Measurements from ENCODE around the gene WHAMM.

The WHAMM gene

DNA sequence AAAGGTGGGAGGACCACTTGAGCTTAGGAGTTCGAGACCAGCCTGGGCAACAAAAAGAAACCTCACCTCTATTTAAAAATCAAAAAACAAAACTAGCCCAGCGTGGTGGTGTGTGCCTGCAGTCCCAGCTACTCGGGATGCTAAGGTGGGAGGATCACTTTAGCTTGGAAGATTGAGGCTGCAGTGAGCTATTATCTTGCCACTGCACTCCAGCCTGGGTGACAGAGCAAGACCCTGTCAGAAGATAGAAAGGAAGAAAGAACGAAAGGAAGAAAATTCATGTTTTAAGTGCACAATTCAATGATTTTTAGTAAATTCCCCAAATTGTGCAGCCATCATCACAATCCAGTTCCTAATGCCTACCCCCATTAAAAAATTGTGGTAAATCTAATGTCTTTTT, 11.3 kb upstream of the WHAMM start:
- peaks cover 72% of the 10 kb centered on the region for H3K27me3 Mint-ChIP-seq (ENCODE audit: low read depth, poor library complexity)
- H3K9me3 Mint-ChIP-seq: peaks cover 22% of the 10 kb centered on the region
- TF ChIP-seq CTCF (IDR thresholded peaks at IDR 0.05): no peak

DNA sequence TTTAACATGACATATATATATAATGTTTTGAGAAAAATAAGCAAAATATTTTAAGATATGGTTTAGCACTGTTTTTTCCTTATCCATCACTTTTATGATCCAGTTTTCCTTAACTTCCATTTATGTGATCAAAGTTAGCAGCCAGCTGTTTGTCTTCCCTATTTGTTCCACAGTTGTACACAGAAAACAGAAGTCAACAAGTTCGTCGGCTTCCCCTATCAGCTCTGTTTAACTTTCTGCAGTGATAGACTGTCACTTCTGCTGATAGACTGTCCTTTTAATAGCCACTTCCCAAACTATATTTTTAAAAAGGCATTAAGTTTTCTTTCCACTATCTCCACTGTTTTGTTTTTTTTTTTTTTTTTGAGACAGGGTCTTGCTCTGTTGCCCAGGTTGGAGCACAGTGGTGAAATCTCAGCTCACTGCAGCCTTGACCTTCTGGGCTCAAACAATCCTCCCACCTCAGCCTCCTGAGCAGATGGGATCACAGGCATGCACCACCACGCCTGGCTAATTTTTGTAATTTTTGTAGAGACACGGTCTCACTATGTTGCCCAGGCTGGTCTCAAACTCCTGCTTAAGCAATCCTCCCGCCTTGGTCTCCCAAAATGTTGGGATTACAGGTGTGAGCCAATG, 10.8 kb upstream of the WHAMM start:
- DNase-seq: no peak
- Mint-ChIP-seq H3K9me3 (peaks cover 17% of the 10 kb centered on the region), H3K4me1 (no peaks in the 10 kb centered on the region), H3K27ac (no peak overlapping the region), H3K27me3 (ENCODE audit: low read depth, poor library complexity) (peaks cover 76% of the 10 kb centered on the region), H3K36me3 (ENCODE audit: low read depth) (no peaks in the 10 kb centered on the region), H3K4me3 (no peak overlapping the region)
- no peak for TF ChIP-seq CTCF (IDR thresholded peaks at IDR 0.05)

More for the DNA sequence above, 11.3 kb upstream of the WHAMM start:
- Mint-ChIP-seq H3K36me3 (ENCODE audit: low read depth) (no peaks in the 10 kb centered on the region), H3K27ac (no peak overlapping the region), H3K4me3 (no peak overlapping the region), H3K4me1 (no peaks in the 10 kb centered on the region)
- DNase-seq: no peak

- Mint-ChIP-seq H3K36me3 (ENCODE audit: low read depth) (no peaks in the 10 kb centered on the region), H3K4me1 (no peaks in the 10 kb centered on the region), H3K4me3 (no peak overlapping the region), H3K27me3 (ENCODE audit: low read depth, poor library complexity) (peaks cover 80% of the 10 kb centered on the region), H3K9me3 (peaks cover 10% of the 10 kb centered on the region), H3K27ac (no peak overlapping the region)
- DNase-seq: no peak
- no peak for TF ChIP-seq CTCF (IDR thresholded peaks at IDR 0.05)
These were observed 10.1 kb upstream of the WHAMM start for GRCh38 chr15:82799183-82799841.

DNA sequence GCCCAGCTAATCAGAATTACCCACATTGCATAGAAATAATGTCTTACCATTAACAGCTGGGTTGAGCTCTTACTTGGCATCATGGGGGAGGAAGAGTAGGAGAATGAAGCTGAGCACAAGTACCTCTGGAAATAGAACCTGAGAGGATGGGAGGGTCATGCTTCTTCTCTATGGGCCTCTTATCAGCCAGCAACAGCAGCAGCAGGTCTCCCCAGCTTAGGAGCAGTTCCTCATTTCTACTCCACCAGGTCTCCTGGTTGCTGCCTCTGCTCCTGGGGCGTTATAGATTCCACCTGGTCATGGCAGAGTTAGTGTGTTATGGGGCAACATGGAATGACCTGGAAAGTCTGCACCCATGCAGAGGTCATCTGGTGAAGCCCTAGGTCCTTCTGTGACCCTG, 6.9 kb upstream of the WHAMM start:
- no peaks in the 10 kb centered on the region for H3K9me3 Mint-ChIP-seq

DNA sequence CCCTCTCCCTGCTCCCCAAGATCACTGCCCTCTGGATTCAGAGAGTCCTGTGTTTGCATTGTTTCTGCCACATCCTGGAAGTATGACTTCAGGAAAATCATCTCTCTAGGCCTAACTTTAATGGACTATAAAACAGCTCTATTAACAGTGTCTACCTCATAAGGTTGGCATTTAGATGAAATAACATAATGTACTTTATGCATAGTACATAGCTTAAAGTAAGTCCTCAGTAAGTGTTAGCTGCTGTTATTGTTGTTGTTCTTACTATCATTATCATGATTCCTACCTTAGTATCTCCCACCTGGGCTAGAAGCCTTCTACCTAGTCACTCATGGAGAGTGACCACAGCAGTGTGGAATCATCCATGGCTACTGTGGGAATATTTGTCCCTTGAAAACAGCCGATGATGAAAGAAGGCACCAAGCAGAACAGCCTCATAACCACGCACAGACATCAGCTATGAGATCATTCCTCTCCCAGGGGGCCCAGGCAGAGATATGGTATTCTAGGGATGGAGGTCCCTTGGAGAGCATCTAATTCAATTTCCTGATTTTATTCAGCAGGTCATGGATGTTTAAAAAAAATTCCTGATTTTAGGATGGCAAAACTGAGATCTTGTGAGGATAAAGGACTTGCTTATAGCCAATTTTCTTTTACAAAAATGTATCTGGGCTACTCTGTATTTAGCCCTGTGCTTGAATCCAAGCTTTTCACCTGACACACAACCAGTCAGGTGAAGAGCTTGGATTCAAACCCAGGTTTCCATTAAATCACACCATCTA, 5.4 kb upstream of the WHAMM start:
- Mint-ChIP-seq H3K4me3 (no peak overlapping the region), H3K9me3 (no peaks in the 10 kb centered on the region), H3K36me3 (ENCODE audit: low read depth) (no peaks in the 10 kb centered on the region), H3K4me1 (peaks cover 27% of the 10 kb centered on the region), H3K27me3 (ENCODE audit: low read depth, poor library complexity) (peaks cover 47% of the 10 kb centered on the region), H3K27ac (no peak overlapping the region)
- no peak for TF ChIP-seq CTCF (IDR thresholded peaks at IDR 0.05)
- no peak for DNase-seq

More for the DNA sequence above, 6.9 kb upstream of the WHAMM start:
- Mint-ChIP-seq H3K27me3 (ENCODE audit: low read depth, poor library complexity) (peaks cover 54% of the 10 kb centered on the region), H3K4me1 (peaks cover 22% of the 10 kb centered on the region), H3K4me3 (no peak overlapping the region), H3K36me3 (ENCODE audit: low read depth) (no peaks in the 10 kb centered on the region), H3K27ac (no peak overlapping the region)
- DNase-seq: no peak
- TF ChIP-seq CTCF (IDR thresholded peaks at IDR 0.05): no peak

Data from nephron progenitor cell (in vitro differentiated cells).